Measurements from ENCODE around the gene LRRC8C.

GRCh38 chr1:89746424-89747149 lies 113.7 kb downstream of the LRRC8C start:
- no peak for TF ChIP-seq CTCF (IDR thresholded peaks at IDR 0.05; ENCODE audit: insufficient read depth, low read length, poor library complexity, severe bottlenecking)
- TF ChIP-seq EZH2phosphoT487 (conservative IDR thresholded peaks at IDR 0.05; ENCODE audit: low read length) = no peak
